Activated T-helper 2 cell treated with anti-CD3 and anti-CD28 coated beads, Interferon-gamma antibody, Interleukin-2, Interleukin-4, amounts not matched to agents 10 μg/mL and 5 μg/mL and 100 μg/mL, durations not matched to agents 14 hours and 24 hours and 36 hours (primary cell): ENCODE measurements around the gene HIGD1A. TPM values are rescaled to one million over a fixed set of nuclear protein-coding genes. Genes with fewer than 3 reads are reported as not detected.

Source experiments
- DNase-seq: peaks from one replicate; pipeline ENCODE4 v3.0.0; 2021; ENCODE audit warnings: low spot score
- H3K27ac Mint-ChIP-seq: one replicate; pipeline ENCODE4 v1.8.0; 2021; ENCODE audit warnings: mixed read lengths
- H3K27me3 Mint-ChIP-seq: one replicate; pipeline ENCODE4 v1.8.0; 2021; ENCODE audit warnings: low read depth, mixed read lengths
- H3K36me3 Mint-ChIP-seq: one replicate; pipeline ENCODE4 v1.8.0; 2021; ENCODE audit warnings: low read depth, mixed read lengths
- H3K4me1 Mint-ChIP-seq: one replicate; pipeline ENCODE4 v1.8.0; 2021; ENCODE audit warnings: low read depth, mixed read lengths
- H3K4me3 Mint-ChIP-seq: one replicate; pipeline ENCODE4 v1.8.0; 2021; ENCODE audit warnings: low read depth, mild to moderate bottlenecking, moderate library complexity, mixed read lengths
- H3K9me3 Mint-ChIP-seq: one replicate; pipeline ENCODE4 v1.8.0; 2021; ENCODE audit warnings: mixed read lengths
- intact Hi-C: fragments of 100-400 bp; cut with micrococcal nuclease; formaldehyde crosslinking; loops from one replicate; pipeline ENCODE4 v1.15.1; 2023
- total RNA-seq: library from RNA; stranded (reverse); gene quantifications from 2 replicates; pipeline ENCODE4 v1.2.3, GENCODE V29; 2022

HIGD1A gene
- total RNA-seq, 1 donor from 2014 or later = 88.5 TPM

GRCh38 chr3:42755681-42756578 lies 48.4 kb downstream of the HIGD1A start:
- Mint-ChIP-seq H3K27ac (no peak overlapping the region), H3K36me3 (no peaks in the 10 kb centered on the region), H3K4me3 (no peak overlapping the region), H3K27me3 (peaks cover 15% of the 10 kb centered on the region), H3K4me1 (no peaks in the 10 kb centered on the region), H3K9me3 (no peaks in the 10 kb centered on the region)
- intact Hi-C loops = no loop called here
- no peak for DNase-seq

GRCh38 chr3:42753757-42754156 lies 50.5 kb downstream of the HIGD1A start:
- no peak overlapping the region for H3K4me3 Mint-ChIP-seq
- no peaks in the 10 kb centered on the region for H3K36me3 Mint-ChIP-seq
- peaks cover 13% of the 10 kb centered on the region for H3K27me3 Mint-ChIP-seq
- H3K9me3 Mint-ChIP-seq = no peaks in the 10 kb centered on the region
- no peak for DNase-seq
- H3K27ac Mint-ChIP-seq = no peak overlapping the region
- intact Hi-C loops = no loop called here
- H3K4me1 Mint-ChIP-seq = peaks cover 2% of the 10 kb centered on the region

GRCh38 chr3:42752961-42753360 lies 51.3 kb downstream of the HIGD1A start:
- peaks cover 6% of the 10 kb centered on the region for H3K27me3 Mint-ChIP-seq
- peaks cover 7% of the 10 kb centered on the region for H3K4me1 Mint-ChIP-seq
- no peaks in the 10 kb centered on the region for H3K9me3 Mint-ChIP-seq
- no peaks in the 10 kb centered on the region for H3K36me3 Mint-ChIP-seq
- no peak overlapping the region for H3K4me3 Mint-ChIP-seq
- intact Hi-C loops = no loop called here
- no peak overlapping the region for H3K27ac Mint-ChIP-seq
- DNase-seq = no peak

- no peak overlapping the region for H3K4me3 Mint-ChIP-seq
- no peaks in the 10 kb centered on the region for H3K9me3 Mint-ChIP-seq
- intact Hi-C loops = no loop called here
- DNase-seq = no peak
- H3K27me3 Mint-ChIP-seq = peaks cover 4% of the 10 kb centered on the region
- no peaks in the 10 kb centered on the region for H3K36me3 Mint-ChIP-seq
- no peak overlapping the region for H3K27ac Mint-ChIP-seq
- H3K4me1 Mint-ChIP-seq = peaks cover 12% of the 10 kb centered on the region
These were observed 51.8 kb downstream of the HIGD1A start for GRCh38 chr3:42752441-42752840.

GRCh38 chr3:42751609-42752008 lies 52.7 kb downstream of the HIGD1A start:
- no peak for DNase-seq
- intact Hi-C loops = no loop called here
- no peak overlapping the region for H3K27ac Mint-ChIP-seq

DNA sequence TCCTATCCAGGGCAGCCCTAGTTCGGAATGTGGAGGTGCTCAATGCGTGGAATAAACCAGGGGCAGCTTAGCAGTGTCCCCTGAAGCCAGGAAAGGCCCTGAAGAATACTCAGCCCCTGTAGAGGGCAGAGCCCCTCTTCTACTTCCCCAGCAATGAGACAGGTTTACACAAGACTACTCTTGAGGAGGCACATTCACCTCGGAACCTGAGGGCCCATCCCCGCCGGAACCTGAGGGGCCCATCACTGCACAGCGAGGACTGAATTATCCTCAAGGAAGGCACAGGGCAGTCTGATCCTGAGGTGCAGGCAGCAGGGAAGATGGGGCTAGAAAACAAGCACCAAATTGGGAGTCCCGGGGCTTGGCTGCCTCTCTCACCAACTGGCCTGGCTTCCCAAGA lies 53.5 kb downstream of the HIGD1A start:
- peaks cover 14% of the 10 kb centered on the region for H3K4me1 Mint-ChIP-seq
- no peaks in the 10 kb centered on the region for H3K36me3 Mint-ChIP-seq
- H3K9me3 Mint-ChIP-seq = no peaks in the 10 kb centered on the region
- no peak for DNase-seq
- H3K4me3 Mint-ChIP-seq = no peak overlapping the region
- H3K27me3 Mint-ChIP-seq = no peaks in the 10 kb centered on the region
- intact Hi-C loops = no loop called here
- H3K27ac Mint-ChIP-seq = no peak overlapping the region

More at GRCh38 chr3:42751609-42752008, 52.7 kb downstream of the HIGD1A start:
- Mint-ChIP-seq H3K27me3 (no peaks in the 10 kb centered on the region), H3K9me3 (no peaks in the 10 kb centered on the region), H3K4me3 (no peak overlapping the region), H3K4me1 (peaks cover 14% of the 10 kb centered on the region), H3K36me3 (no peaks in the 10 kb centered on the region)

DNA sequence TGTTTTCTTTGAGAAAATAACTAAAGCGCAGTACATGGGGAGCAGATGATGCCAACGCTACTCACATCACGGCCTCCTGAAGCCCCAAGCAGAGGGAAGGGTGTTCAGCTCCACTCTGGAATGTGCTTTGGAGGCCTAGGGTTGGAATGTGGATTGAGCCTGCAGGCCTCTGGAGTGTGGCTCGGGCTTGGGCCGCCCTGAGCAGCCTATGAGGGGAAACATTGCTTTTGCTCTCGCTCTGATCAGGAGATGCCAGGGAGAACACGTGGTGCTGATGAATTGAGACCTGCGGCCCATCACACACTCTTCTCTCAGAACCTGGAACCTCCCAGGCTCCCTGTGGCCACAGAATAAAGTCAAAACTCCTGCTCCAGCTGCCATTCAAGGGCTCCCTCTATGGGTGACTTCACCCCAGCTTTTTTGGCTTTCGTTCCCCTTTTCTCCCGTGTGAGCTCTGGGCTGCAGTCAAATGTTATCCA lies 54.5 kb downstream of the HIGD1A start:
- Mint-ChIP-seq H3K4me1 (peaks cover 14% of the 10 kb centered on the region), H3K36me3 (no peaks in the 10 kb centered on the region), H3K4me3 (no peak overlapping the region), H3K9me3 (no peaks in the 10 kb centered on the region), H3K27me3 (no peaks in the 10 kb centered on the region), H3K27ac (no peak overlapping the region)
- DNase-seq = no peak
- intact Hi-C loops = no loop called here

- peaks cover 16% of the 10 kb centered on the region for H3K4me1 Mint-ChIP-seq
- intact Hi-C loops = no loop called here
- DNase-seq = no peak
These were observed 55.1 kb downstream of the HIGD1A start for GRCh38 chr3:42749025-42749752.

DNA sequence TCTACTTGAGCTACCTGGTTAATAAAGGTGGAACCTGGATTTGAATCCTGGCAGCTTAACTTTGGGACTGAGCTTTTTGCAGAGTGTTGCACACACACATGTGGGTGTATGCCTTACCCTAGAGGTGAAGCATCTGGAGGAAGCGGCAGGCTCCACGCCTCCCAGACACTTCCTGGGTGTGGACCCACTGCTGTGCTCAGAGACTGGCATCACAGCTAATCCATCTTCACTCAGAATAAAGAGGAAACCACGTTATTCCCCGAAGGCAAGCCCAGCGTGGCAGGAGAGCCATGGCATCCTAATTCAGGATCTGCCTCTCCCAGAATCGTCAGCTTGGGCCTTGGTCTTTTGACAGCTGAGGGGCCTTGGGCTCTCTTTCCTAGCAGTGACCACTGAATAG lies 56.7 kb downstream of the HIGD1A start:
- no peaks in the 10 kb centered on the region for H3K27me3 Mint-ChIP-seq
- no peaks in the 10 kb centered on the region for H3K36me3 Mint-ChIP-seq
- peaks cover 18% of the 10 kb centered on the region for H3K4me1 Mint-ChIP-seq
- DNase-seq = no peak
- H3K4me3 Mint-ChIP-seq = peak overlapping the region; percentile 1
- intact Hi-C loops = no loop called here
- no peaks in the 10 kb centered on the region for H3K9me3 Mint-ChIP-seq
- no peak overlapping the region for H3K27ac Mint-ChIP-seq

More at GRCh38 chr3:42749025-42749752, 55.1 kb downstream of the HIGD1A start:
- no peak overlapping the region for H3K4me3 Mint-ChIP-seq
- H3K36me3 Mint-ChIP-seq = no peaks in the 10 kb centered on the region
- H3K27ac Mint-ChIP-seq = no peak overlapping the region
- no peaks in the 10 kb centered on the region for H3K27me3 Mint-ChIP-seq
- H3K9me3 Mint-ChIP-seq = no peaks in the 10 kb centered on the region

DNA sequence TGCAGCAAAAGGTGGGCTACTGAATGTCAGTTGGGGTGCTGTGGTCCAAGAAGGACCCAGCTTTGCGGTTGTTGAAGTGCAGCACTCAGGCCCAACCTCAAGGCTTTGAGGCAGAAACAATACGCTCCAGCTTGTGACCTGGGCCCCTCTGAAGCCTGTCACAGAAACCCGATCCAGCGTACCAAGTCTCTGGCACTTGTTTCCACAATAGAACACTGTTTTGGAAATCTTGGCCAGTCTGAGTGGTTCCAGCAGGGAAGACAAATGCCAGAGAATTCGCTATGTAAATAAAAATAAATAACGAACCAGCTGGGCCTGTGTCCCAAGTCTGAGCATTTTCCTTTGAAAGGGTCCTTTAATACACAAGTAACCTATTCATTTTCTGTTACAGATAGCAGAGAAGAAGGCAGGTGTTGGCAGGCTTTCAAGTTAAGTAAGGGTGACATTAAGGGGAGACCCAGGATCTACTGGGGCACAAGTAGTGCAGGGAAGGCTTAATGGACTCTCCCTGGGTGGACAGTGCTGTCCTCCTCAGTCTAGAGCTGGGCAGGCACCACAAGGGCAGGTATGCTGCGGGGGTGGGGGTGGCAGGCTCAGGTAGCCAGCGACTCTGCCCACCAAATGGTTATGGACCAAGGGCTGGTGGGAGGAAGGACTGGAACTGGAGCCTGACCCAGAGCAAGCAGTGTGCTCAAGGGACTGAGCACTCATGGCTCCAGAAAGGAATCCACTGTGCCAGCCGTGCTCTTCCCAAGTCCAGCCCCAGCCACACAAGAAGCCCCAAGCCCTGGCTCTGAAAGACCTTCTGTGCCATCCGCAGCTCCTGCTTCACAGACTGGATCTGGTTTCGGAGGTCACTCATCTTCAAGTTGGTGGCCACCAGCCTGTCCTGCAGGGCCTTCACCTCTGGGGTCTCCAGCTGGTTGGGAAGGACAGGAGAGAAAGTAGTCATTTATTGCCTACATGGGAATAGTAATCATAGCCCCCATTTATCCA lies 57.5 kb downstream of the HIGD1A start:
- Mint-ChIP-seq H3K36me3 (no peaks in the 10 kb centered on the region), H3K4me1 (peaks cover 18% of the 10 kb centered on the region), H3K27me3 (no peaks in the 10 kb centered on the region), H3K27ac (no peak overlapping the region), H3K9me3 (no peaks in the 10 kb centered on the region), H3K4me3 (no peak overlapping the region)
- no peak for DNase-seq
- intact Hi-C loops = no loop called here

- Mint-ChIP-seq H3K4me3 (no peak overlapping the region), H3K36me3 (no peaks in the 10 kb centered on the region), H3K27ac (no peak overlapping the region), H3K9me3 (no peaks in the 10 kb centered on the region), H3K4me1 (peaks cover 18% of the 10 kb centered on the region), H3K27me3 (no peaks in the 10 kb centered on the region)
- DNase-seq = no peak
- intact Hi-C loops = no loop called here
These were observed 58.4 kb downstream of the HIGD1A start for GRCh38 chr3:42745776-42746454.

GRCh38 chr3:42745291-42745745 lies 59.0 kb downstream of the HIGD1A start:
- intact Hi-C loops = no loop called here

More at GRCh38 chr3:42745291-42745745, 59.0 kb downstream of the HIGD1A start:
- Mint-ChIP-seq H3K27ac (no peak overlapping the region), H3K36me3 (no peaks in the 10 kb centered on the region), H3K27me3 (no peaks in the 10 kb centered on the region), H3K4me3 (no peak overlapping the region), H3K4me1 (peaks cover 18% of the 10 kb centered on the region), H3K9me3 (no peaks in the 10 kb centered on the region)
- no peak for DNase-seq
